GM18520 (cell line): ENCODE data around the gene CLGN.
A peak's percentile ranks its signal among the peaks of the same experiment; 100 is the strongest.
"Not testable (repeated sequence)": the region's sequence is repeated elsewhere in the genome, so short reads cannot be mapped to it uniquely, and the experiment has no call there.

Experiments used
- ATAC-seq: cut with Tn5 transposase; IDR thresholded peaks from one replicate; pipeline ENCODE4 v1.9.1; 2021; ENCODE audit not compliant: unreplicated experiment

The CLGN gene, protein sequence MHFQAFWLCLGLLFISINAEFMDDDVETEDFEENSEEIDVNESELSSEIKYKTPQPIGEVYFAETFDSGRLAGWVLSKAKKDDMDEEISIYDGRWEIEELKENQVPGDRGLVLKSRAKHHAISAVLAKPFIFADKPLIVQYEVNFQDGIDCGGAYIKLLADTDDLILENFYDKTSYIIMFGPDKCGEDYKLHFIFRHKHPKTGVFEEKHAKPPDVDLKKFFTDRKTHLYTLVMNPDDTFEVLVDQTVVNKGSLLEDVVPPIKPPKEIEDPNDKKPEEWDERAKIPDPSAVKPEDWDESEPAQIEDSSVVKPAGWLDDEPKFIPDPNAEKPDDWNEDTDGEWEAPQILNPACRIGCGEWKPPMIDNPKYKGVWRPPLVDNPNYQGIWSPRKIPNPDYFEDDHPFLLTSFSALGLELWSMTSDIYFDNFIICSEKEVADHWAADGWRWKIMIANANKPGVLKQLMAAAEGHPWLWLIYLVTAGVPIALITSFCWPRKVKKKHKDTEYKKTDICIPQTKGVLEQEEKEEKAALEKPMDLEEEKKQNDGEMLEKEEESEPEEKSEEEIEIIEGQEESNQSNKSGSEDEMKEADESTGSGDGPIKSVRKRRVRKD

DNA sequence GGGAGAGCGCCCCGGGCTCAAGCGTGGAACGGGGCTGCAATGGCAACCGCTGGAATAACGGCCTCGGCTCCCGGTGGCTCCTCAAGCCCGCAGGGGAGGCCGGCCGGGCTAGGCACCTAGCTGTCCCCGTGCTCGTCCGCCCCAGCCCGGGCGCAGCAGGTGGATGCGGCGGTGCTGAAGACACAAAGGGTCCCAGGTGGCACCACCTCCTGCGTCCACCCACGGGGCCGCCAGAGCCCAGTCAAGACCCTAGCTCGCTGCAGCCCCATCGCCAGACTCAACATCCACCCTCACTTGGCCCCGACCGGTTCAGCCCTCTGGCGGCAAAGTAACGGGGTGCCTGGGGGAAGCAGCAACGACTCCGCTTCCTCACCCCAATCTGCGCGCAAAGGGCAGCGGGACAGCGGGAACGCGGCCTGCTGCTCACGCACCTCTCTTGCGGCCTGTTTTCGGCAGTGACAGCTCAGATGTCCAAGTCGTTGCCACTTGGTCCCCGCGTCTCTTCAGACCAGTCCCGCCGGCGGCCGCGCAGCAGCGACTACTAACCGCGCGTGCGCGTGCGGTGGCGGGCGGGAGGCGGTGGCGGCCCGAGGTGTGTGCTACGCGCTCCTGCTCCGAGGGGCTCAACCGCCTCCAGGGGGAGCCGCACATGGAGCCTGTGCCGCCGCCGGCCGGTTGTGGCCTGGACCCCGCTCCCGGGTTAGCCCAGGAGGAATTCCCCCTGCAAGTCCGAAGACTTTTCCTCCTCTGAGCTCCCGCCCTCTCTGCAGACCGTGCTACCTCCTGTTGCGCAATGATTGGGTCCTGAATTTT is at the start of gene CLGN:
Gene CLGN, minus strand, starts transcription at position 543 of the 813 bp plus-strand sequence. CDS start 14,570 bp downstream, outside the sequence.
- ATAC-seq: peak; percentile 63

DNA sequence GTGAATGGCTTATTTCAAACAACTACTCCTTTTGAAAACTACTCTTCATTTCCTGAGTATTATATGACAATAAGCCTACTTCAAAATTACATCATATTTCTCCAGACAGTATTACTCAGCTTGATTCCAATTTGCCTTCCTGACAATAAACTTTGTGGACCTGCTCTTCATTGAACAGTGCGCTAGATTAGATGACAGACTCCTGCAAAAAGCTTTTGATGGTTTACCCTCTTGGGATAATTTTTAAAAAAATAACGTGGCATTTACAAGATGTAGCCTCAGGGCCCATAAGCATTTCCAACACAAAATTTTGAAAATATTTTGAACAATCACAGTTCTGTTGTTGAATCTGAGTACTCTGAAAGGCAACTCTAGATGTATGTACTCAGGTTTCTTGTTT is 44.7 kb upstream of the CLGN start:
- no peak for ATAC-seq

DNA sequence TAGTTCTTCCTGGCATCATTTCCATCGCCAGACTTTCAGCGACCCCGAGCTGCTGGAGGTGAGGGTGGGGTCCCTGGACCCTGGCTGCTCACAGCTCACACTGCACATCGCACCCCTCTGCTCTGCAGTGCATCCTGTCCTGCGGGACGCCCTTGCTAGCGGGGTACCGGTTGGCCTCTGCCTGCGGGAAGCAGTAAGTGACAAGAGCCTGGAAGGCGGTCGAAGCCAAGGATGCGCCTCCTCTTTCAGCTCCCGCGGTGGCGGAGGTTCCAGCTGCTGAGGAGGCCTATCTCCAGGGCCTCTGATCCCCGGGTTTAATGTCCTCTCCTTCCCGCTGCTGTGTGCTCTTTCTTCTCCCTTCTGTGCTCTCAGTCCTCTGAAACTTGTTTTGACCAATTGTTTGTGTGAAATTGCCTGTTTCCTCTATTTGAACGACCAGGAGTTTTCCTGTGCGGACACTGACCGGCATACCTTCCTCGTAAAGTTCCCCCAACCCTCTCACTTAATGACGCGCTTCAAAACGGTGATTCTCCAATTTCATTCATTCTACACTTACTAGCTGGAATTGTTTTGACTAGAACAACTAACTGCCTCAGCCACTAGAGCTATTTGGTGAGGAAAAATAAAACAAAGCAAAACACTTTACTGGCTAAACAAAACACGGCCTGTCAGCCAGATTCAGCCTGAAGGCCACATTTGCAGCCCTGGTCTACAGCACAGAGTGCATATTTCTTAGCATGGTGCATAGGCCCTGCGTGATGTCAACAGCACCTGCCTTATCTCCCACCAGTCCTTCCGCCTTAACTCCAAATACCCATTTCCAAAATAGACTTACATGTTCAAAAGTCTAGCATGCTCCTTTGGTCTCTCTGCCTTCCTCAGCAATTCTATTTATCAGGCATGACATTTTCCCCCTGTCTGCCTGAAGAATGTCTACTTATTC is 42.6 kb upstream of the CLGN start:
- ATAC-seq: no peak

DNA sequence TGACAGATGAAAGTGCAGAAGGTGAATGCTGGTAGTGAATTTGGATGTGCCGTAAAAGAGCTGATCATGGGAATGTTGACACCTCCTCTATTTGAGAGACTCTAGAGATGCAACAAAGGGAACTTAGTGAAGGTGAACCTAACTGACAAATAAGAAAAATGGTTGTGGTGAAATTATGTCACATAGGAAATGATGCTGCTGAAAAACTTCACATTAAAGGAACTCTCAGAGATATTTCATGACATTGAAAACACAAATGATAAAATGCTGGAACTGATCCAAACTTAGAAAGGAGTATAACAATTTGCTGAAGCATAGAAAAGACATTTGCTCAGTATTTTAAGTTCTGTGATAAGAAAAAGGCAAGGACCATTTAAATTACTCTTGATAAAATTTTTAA is 38.7 kb upstream of the CLGN start:
- ATAC-seq: no peak

DNA sequence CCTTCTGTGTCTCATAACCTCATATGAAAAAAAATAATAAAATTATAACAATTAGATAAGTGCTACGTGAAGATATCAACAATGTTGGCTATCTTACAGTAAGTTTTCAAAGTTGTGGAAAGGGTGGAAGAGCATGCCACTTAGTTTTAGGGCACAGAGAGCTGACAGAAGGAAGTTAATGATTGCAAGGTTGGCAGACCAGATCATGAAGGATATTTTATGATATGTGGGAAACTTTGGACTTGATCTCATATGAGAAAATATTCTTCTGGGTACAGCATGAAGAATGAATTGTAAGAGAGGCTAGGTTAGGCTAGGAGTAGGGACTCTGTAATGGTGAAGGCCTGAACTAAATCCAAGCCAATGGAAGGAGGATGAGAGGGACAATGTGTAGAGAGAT is 36.2 kb upstream of the CLGN start:
- no peak for ATAC-seq

DNA sequence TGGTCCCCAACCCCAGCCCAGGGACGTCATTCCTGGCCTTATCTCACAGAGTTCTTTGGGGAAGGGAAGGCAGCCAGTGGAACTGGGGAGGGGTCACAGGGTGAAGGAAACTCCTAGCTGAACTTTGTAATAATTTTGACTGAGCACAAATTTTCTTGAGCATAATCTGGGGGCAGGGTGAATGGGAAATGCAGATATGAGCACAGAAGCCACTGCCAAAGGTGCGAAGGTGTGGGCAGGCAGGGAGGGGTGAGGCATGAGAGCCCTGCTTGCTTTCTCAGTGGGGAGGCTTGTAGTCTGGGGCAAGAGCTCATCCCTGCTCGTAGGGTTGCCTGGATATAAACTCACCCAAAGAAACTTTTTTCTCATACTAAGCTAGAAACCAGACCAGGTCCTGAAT is 35.7 kb upstream of the CLGN start:
- ATAC-seq: no peak

DNA sequence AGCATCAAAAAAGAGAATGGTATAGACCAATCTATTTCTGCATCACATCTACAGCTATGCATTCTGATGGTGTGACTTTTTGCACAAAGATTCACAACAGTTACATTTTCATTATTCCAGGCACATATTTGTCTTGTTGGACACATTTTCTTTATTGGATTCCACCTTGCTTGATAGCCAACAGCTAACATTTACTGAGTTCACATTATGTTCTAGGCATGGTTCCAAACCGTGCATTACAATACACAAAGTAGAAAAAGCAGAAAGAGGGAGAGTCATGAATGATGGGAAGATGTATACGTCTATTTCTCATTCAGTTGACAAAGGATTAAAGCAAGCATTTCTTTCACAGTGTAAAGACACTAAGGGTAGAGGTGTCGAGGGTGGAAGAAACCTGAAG is 22.9 kb upstream of the CLGN start:
- ATAC-seq: no peak

DNA sequence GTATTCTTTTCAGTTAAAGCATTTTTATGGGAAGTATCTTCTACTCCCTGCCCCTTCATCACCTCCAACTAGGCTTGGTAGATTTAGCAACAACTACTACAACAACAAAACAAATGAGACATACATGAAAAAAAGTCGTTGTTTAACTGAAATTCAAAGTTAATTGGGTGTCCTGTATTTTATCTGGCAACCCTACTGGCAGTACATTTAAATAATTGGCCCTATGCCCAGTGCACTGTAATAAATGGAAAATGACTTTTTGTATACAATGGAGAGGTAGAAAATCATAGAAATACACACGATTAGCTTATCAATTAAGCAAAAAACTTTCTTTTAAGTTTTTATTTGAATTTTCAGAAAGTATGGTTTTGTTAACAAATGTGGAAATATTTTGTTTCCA is 21.4 kb upstream of the CLGN start:
- no peak for ATAC-seq

DNA sequence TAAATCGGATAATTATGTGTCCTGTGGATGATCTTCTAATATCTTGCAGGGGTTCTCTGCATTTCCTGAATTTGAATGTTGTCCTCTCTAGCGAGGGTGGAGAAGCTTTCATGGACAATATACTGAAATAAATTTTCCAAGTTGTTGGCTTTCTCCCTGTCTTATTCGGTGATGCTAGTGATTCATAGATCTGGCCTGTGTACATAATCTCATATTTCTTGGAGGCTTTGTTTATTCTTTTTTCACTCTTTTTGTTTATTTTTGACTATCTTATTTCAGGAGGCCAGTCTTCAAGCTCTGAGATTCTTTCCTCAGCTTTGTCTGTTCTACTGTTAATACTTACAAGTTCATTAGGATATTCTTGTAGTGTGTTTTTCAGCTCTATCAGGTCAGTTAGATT is 20.7 kb upstream of the CLGN start:
- ATAC-seq: no peak

DNA sequence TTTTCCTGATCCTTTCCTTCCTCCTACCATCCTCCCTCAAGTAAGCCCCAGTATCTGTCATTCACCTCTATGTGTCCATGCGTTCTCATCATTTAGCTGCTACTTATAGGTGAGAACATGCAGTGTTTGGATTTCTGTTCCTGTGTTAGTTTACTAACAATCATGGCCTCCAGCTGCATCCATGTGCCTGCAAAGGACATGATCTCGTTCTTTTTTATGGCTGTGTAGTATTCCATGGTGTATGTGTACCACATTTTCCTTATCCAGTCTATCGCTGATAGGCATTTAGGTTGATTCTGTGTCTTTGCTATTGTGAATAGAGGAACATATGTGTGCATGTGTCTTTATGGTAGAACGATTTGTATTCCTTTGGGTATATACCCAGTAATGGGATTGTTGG is 16.9 kb upstream of the CLGN start:
- not testable (repeated sequence) for ATAC-seq

DNA sequence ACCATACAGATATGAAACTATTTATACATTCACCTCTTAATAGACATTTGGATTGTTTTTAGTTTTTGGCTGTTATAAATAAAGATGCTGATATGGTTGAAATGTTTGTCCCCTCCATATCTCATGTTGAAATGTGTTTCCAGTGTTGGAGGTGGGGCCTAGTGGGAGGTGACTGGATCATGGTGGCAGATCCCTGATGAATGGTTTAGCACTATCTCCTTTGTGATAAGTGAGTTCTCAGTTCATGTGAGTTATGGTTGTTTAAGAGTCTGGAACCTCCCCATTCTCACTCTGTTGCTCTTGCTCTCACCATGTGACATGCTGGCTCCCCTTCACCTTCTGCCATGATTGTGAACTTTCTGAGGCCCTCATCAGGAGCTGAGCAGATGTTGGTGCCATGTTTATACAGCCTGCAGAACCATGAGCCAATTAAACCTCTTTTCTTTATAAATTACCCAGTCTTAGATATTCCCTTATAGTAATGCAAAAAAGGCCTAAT is 12.2 kb upstream of the CLGN start:
- ATAC-seq: no peak

DNA sequence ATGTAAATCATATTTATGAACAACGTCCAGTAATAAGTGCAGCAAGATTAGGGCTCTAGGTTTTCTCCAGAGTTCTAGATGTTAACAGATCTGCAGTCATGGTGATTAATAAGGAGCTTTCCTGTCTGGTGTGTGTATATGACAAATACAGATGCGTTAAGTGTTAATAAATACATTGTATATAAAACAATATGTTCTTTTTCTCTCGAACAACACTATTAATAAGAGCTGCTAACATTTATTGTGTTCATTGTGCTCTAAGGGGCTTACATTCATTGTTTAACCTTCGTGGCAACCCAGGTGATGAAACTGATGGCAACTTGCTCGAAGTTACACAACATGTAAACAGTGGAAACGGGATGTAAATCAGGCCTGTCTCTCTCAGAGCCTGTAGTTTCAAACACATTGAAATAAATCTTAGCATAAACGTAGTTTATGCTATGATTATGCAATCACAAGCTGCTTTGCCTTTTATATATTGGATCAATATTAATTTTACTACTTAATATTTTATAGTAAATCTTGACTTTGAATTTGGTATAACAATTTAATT is 547 bp upstream of the CLGN start:
- no peak for ATAC-seq

DNA sequence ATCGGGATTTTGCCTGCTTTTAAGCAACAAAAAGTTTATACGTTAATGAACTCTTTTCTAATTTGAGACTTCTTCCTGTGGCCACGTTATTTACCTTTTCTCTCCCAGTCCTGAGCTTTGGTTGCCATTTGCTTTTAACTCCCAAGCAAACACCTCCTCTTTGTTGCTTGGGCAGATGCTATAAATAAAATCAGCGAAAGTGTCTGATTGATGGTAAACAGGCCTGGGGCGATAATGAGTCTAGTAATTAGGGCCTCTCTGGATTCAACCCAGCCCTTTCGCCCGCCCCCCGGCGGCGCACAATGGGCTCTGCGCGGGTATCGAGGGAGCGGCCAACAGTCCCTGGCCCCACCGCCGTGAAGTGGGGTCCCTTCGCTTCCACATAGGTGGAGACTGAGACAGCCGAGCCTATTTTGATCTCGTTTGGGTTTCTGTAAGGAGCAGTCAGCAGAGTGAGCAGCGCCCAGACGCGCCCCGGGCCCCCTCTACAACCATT is 790 bp downstream of the CLGN start:
- no peak for ATAC-seq

DNA sequence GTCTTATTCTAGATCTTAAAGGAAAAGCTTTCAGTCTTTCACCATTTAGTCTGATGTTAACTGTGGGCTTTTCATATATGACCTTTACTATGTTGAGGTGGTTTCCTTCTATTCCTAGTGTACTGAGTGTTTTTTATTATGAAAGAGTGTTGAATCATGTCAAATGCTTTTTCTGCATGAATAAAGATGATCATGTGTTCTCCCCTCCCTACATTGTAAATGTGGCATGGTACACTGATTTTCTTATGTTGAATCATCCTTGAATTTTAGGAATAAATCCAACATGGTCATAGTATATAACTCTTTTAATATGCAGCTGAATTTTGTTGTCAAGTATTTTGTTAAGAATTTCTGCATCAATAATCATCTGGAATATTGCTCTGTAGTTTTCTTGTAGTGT is 4.3 kb downstream of the CLGN start:
- ATAC-seq: no peak

DNA sequence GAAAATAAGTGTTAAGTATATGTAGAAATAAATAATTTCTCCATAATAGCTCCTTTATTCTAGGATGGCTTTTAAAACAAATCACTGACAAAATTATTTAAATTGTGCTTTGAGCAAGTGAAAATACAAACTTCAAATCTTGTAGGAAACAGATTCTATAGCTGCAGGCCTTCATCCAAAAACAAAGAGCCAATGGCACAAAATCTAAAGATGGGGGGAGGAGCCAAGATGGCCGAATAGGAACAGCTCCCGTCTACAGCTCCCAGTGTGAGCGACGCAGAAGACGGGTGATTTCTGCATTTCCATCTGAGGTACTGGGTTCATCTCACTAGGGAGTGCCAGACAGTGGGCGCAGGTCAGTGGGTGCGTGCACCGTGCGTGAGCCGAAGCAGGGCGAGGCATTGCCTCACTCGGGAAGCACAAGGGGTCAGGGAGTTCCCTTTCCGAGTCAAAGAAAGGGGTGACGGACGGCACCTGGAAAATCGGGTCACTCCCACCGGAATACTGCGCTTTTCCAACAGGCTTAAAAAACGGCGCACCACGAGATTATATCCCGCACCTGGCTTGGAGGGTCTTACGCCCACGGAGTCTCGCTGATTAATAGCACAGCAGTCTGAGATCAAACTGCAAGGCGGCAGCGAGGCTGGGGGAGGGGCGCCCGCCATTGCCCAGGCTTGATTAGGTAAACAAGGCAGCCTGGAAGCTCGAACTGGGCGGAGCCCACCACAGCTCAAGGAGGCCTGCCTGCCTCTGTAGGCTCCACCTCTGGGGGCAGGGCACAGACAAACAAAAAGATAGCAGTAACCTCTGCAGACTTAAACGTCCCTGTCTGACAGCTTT is 14.1 kb downstream of the CLGN start:
- ATAC-seq: not testable (repeated sequence)

DNA sequence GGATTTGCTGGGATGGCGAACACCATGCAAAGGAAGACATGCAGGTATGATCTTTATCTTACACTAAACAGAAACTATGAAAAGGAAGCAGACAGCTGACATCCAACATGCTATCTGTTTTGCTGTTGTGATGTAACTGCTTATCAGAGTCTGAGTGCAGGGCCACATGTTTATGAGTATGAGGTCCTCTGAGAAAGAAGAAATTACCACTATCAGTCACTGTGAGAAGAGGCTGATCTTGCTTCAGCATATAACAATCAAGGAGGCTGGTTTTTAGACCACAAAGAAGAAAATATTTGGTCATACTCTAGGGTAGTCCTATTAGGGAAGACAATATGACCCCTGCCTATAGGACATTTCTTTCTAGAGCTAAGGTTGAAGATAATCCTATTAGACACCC is 18.5 kb downstream of the CLGN start:
- ATAC-seq: no peak

DNA sequence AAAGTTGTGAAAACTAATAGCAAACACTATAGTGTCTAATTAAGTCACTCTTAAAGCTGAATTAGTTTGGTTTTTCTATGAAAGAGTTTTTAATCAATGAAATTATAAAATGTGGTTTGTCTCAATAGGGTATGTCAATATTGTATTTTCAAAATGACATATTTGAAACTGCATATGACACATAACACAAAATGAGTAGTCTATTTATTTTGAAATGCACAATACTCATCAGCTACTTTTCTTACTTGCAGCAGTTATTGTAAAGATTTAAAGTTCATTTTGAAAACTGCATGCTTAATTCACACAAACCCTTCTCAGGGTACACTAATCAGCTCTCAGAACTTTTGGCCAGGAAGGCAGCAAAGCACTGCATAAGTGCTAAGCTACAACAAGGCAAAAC is 21.2 kb downstream of the CLGN start:
- no peak for ATAC-seq

DNA sequence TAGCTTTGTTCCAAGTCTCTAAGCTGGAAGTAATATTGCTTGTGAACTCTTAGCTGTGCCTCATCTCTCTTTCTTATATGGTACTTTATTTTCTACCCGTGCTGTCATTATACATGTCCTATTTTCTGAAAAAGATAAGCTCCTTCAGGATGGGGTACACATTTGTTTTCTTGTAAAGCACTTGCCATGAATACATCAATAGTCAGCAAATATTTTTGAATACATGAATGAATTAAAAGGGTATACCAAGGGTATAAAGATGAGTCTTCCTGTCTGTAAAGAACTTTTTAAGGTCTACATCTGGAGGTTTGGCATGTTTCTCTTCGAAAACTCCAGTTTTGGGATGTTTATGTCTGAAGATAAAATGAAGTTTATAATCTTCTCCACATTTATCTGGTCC is 27.3 kb downstream of the CLGN start:
- no peak for ATAC-seq

DNA sequence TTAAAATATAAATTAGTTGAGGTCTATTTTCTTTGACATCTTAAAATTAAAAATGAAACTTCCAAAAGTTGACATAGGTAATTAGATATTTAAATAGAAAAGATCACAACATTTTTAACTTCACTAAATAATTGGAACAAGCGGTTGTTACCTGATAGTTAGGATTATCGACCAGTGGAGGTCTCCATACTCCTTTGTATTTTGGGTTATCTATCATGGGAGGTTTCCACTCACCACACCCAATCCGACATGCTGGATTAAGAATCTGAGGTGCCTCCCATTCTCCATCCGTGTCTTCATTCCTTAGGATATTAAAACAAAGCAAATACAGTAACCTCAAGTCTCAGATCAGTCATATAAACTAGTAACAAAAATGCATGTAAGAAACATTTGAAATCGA is 31.8 kb downstream of the CLGN start:
- ATAC-seq: no peak
